Liver (tissue), 9 donors: ENCODE results near the gene DMRTB1. TPM values are rescaled to one million over a fixed set of nuclear protein-coding genes. Genes with fewer than 3 reads are reported as not detected.

Experiments used
- DNase-seq: peaks from one replicate; pipeline ENCODE4 v3.0.0-alpha.2; 2017; ENCODE audit warnings: low spot score
- H3K27ac ChIP-seq, 2 donors: one replicate each; pipeline ENCODE4 v1.7.0; 2013; ENCODE audit warnings: inconsistent platforms in 2 of 2, low read length in 2 of 2, control low read depth in 1 of 2, low read depth in 1 of 2, mild to moderate bottlenecking in 1 of 2
- H3K27me3 ChIP-seq, 4 donors: one replicate each; pipeline versions ENCODE4 v1.6.1 to v1.7.0; 2013; ENCODE audit warnings: low read length in 3 of 4, inconsistent platforms in 1 of 4, mild to moderate bottlenecking in 1 of 4, moderate library complexity in 1 of 4; ENCODE audit not compliant: control insufficient read depth in 4 of 4, insufficient read depth in 4 of 4
- H3K36me3 ChIP-seq, 4 donors: one replicate each; pipeline versions ENCODE4 v1.6.1 to v1.7.0; 2013; ENCODE audit warnings: low read length in 3 of 4, mild to moderate bottlenecking in 3 of 4, low read depth in 1 of 4, moderate library complexity in 1 of 4; ENCODE audit not compliant: control insufficient read depth in 4 of 4, insufficient read depth in 3 of 4
- H3K4me1 ChIP-seq, 4 donors: one replicate each; pipeline versions ENCODE4 v1.6.1 to v1.7.0; 2013; ENCODE audit warnings: low read length in 3 of 4, mild to moderate bottlenecking in 3 of 4, moderate library complexity in 1 of 4; ENCODE audit not compliant: control insufficient read depth in 4 of 4, insufficient read depth in 4 of 4
- H3K4me3 ChIP-seq, 3 donors: one replicate each; pipeline versions ENCODE4 v1.6.1 to v1.7.0; 2013; ENCODE audit warnings: low read length in 3 of 3, control low read depth in 1 of 3, low read depth in 1 of 3, mild to moderate bottlenecking in 1 of 3
- H3K9ac ChIP-seq, 2 donors: one replicate each; pipeline ENCODE4 v1.7.0; 2013; ENCODE audit warnings: low read length in 2 of 2, mild to moderate bottlenecking in 2 of 2, moderate library complexity in 2 of 2, control low read depth in 1 of 2, low read depth in 1 of 2
- H3K9me3 ChIP-seq, 4 donors: one replicate each; pipeline versions ENCODE4 v1.6.1 to v1.7.0; 2013; ENCODE audit warnings: low read length in 3 of 4; ENCODE audit not compliant: control insufficient read depth in 4 of 4
- ATF3 ChIP-seq: IDR thresholded peaks from 2 replicates; pipeline ENCODE4 v1.6.1; 2016; ENCODE audit warnings: antibody characterized with exemption
- CTCF ChIP-seq: fragments of 150-350 bp; IDR thresholded peaks from 2 replicates; pipeline ENCODE4 v1.5.1; 2017; ENCODE audit warnings: improper control_type of control experiment, low read depth, low read length; ENCODE audit not compliant: missing input control
- EGR1 ChIP-seq, 2 donors: IDR thresholded peaks; 2 replicates each; pipeline ENCODE4 v1.6.1; 2016 to 2018; ENCODE audit warnings: antibody characterized with exemption in 2 of 2, low read depth in 2 of 2
- FOXA1 ChIP-seq: IDR thresholded peaks from 2 replicates; pipeline ENCODE4 v1.6.1; 2016; ENCODE audit warnings: antibody characterized with exemption
- FOXA2 ChIP-seq: IDR thresholded peaks from 2 replicates; pipeline ENCODE4 v1.6.1; 2016; ENCODE audit warnings: antibody characterized with exemption
- HNF4A ChIP-seq, 2 donors: conservative IDR thresholded peaks; 2 replicates each; pipeline ENCODE4 v1.6.1; 2016; ENCODE audit warnings: antibody characterized with exemption in 2 of 2, mild to moderate bottlenecking in 2 of 2
- HNF4G ChIP-seq: IDR thresholded peaks from 2 replicates; pipeline ENCODE4 v1.6.1; 2016; ENCODE audit warnings: antibody characterized with exemption
- JUND ChIP-seq, 2 donors: IDR thresholded peaks; 2 replicates each; pipeline ENCODE4 v1.6.1; 2016; ENCODE audit warnings: antibody characterized with exemption in 2 of 2
- MAX ChIP-seq: IDR thresholded peaks from 2 replicates; pipeline ENCODE4 v1.6.1; 2016; ENCODE audit warnings: antibody characterized with exemption
- NR2F2 ChIP-seq: IDR thresholded peaks from 2 replicates; pipeline ENCODE4 v1.6.1; 2016; ENCODE audit warnings: antibody characterized with exemption
- RAD21 ChIP-seq, 2 donors: IDR thresholded peaks; 2 replicates each; pipeline ENCODE4 v1.6.1; 2016; ENCODE audit warnings: antibody characterized with exemption in 2 of 2, mild to moderate bottlenecking in 2 of 2
- RXRA ChIP-seq, 2 donors: IDR thresholded peaks; 2 replicates each; pipeline ENCODE4 v1.6.1; 2017 to 2018; ENCODE audit warnings: antibody characterized with exemption in 2 of 2, mild to moderate bottlenecking in 1 of 2
- SP1 ChIP-seq: IDR thresholded peaks from 2 replicates; pipeline ENCODE4 v1.6.1; 2018; ENCODE audit warnings: antibody characterized with exemption, mild to moderate bottlenecking
- TAF1 ChIP-seq: conservative IDR thresholded peaks from 2 replicates; pipeline ENCODE4 v1.6.1; 2016; ENCODE audit warnings: antibody characterized with exemption, mild to moderate bottlenecking
- WGBS: extraction: QIAGEN DNeasy Blood & Tissue Kit; methylation state at CpG from one replicate; pipeline ENCODE4 v1.1.7; 2013; 5-methylcytosine and 5-hydroxymethylcytosine counted together
- polyA plus RNA-seq, 2 donors: library from polyadenylated mRNA; stranded (reverse) in 1 of 2; unstranded in 1 of 2; fragments of 200-250 nt in 1 of 2; fragments of >200 nt in 1 of 2; fragmentation: Nextera tagmentation in 1 of 2; extraction: Ambion mirVana in 1 of 2; gene quantifications; one replicate each; pipeline versions ENCODE4 v1.2.1 to v1.2.3, GENCODE V29; 2013 to 2015
- total RNA-seq, 2 donors: library from RNA; depleted of rRNA; stranded (reverse); fragments of >200 nt; gene quantifications; one replicate each; pipeline ENCODE4 v1.2.3, GENCODE V29; 2014
- TF ChIP-seq, protein P1 (sequence below): IDR thresholded peaks from 2 replicates; pipeline ENCODE4 v1.6.1; 2016; ENCODE audit warnings: antibody characterized with exemption, mild to moderate bottlenecking
- TF ChIP-seq, protein P2 (sequence below): IDR thresholded peaks from 2 replicates; pipeline ENCODE4 v1.6.1; 2016; ENCODE audit warnings: antibody characterized with exemption
- donor health status: healthy.
- donor health status: healthy.
- donor health status: healthy.
- donor health status: healthy.
- donor health status: healthy.

The DMRTB1 gene
- total and polyA plus RNA-seq, 4 donors, result not detected

DNA sequence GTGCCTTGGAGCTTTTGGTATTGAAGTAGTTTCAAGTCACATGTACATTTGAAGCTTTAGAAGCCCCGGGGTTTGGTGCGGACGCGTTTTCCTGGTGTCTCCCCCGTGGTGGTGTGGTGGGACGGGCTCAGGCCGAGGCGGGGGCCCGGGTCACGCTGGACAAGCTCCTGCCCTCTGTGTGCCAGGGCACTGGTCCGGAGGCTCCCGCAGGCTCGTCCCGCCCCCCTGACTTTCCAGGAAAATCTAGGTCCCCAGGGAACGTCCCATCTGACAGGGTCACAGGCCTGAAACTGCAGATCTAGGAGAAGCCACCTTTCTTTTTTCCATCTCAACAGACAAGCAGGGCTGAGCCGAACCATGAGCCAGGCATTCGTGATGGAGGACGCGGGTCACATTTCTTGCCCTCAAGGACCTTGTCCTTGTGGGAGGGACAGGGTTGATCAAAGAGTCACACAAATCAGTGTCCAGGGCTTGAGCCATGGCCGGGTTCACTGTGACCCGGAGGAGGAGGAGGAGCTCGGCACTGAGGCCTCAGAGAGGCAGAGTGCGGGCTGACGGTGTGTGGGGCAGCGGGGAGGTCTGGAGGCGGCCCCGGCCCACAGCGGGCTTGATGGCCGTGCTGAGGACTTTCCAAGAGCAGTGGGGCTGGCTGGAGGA is 1.6 kb downstream of the DMRTB1 start:
- no peak for DNase-seq
- no peaks in the 10 kb centered on the region for H3K9me3 ChIP-seq
- 84% methylated on average over 29 of the region's 29 CpGs for WGBS
- H3K27me3 ChIP-seq, result no peaks in the 10 kb centered on the region
- no peaks in the 10 kb centered on the region for H3K36me3 ChIP-seq
- TF ChIP-seq ATF3 (no peak), HNF4A (conservative IDR thresholded peaks at IDR 0.05) (no peak), RXRA (IDR thresholded peaks at IDR 0.05) (no peak), RAD21 (IDR thresholded peaks at IDR 0.05) (no peak), EGR1 (IDR thresholded peaks at IDR 0.05; ENCODE audit: low read depth in 2 of 2) (no peak), HNF4G (no peak), FOXA2 (no peak), NR2F2 (no peak), CTCF (no peak)
- TF ChIP-seq, protein P1, sequence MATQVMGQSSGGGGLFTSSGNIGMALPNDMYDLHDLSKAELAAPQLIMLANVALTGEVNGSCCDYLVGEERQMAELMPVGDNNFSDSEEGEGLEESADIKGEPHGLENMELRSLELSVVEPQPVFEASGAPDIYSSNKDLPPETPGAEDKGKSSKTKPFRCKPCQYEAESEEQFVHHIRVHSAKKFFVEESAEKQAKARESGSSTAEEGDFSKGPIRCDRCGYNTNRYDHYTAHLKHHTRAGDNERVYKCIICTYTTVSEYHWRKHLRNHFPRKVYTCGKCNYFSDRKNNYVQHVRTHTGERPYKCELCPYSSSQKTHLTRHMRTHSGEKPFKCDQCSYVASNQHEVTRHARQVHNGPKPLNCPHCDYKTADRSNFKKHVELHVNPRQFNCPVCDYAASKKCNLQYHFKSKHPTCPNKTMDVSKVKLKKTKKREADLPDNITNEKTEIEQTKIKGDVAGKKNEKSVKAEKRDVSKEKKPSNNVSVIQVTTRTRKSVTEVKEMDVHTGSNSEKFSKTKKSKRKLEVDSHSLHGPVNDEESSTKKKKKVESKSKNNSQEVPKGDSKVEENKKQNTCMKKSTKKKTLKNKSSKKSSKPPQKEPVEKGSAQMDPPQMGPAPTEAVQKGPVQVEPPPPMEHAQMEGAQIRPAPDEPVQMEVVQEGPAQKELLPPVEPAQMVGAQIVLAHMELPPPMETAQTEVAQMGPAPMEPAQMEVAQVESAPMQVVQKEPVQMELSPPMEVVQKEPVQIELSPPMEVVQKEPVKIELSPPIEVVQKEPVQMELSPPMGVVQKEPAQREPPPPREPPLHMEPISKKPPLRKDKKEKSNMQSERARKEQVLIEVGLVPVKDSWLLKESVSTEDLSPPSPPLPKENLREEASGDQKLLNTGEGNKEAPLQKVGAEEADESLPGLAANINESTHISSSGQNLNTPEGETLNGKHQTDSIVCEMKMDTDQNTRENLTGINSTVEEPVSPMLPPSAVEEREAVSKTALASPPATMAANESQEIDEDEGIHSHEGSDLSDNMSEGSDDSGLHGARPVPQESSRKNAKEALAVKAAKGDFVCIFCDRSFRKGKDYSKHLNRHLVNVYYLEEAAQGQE, result no peak
- TF ChIP-seq, protein P2, sequence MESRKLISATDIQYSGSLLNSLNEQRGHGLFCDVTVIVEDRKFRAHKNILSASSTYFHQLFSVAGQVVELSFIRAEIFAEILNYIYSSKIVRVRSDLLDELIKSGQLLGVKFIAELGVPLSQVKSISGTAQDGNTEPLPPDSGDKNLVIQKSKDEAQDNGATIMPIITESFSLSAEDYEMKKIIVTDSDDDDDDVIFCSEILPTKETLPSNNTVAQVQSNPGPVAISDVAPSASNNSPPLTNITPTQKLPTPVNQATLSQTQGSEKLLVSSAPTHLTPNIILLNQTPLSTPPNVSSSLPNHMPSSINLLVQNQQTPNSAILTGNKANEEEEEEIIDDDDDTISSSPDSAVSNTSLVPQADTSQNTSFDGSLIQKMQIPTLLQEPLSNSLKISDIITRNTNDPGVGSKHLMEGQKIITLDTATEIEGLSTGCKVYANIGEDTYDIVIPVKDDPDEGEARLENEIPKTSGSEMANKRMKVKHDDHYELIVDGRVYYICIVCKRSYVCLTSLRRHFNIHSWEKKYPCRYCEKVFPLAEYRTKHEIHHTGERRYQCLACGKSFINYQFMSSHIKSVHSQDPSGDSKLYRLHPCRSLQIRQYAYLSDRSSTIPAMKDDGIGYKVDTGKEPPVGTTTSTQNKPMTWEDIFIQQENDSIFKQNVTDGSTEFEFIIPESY, result no peak
- no peak overlapping the region for H3K4me3 ChIP-seq
- H3K9ac ChIP-seq, result no peak overlapping the region
- H3K4me1 ChIP-seq, result no peaks in the 10 kb centered on the region
- no peak overlapping the region for H3K27ac ChIP-seq

- Histone ChIP-seq H3K9me3 (no peaks in the 10 kb centered on the region), H3K27me3 (no peaks in the 10 kb centered on the region), H3K27ac (no peak overlapping the region), H3K9ac (no peak overlapping the region), H3K36me3 (no peaks in the 10 kb centered on the region), H3K4me3 (no peak overlapping the region), H3K4me1 (no peaks in the 10 kb centered on the region)
- DNase-seq, result no peak
- WGBS, result 90% methylated on average over 25 of the region's 25 CpGs
- TF ChIP-seq RAD21 (IDR thresholded peaks at IDR 0.05) (no peak), FOXA1 (no peak), MAX (no peak), TAF1 (no peak), RXRA (IDR thresholded peaks at IDR 0.05) (no peak), JUND (IDR thresholded peaks at IDR 0.05) (no peak), NR2F2 (no peak), ATF3 (no peak), SP1 (no peak)
- TF ChIP-seq, protein P2, result no peak
- TF ChIP-seq, protein P1, result no peak
Observed at GRCh38 chr1:53461323-53462044, 2.3 kb downstream of the DMRTB1 start.
